AG04450 (cell line): ENCODE results near the gene ATP1B3. TPM values are rescaled to one million over a fixed set of nuclear protein-coding genes. Genes with fewer than 3 reads are reported as not detected.
A peak's percentile ranks its signal among the peaks of the same experiment; 100 is the strongest.

Experiments
- CTCF ChIA-PET: fragments of 300-600, 350-600 bp; formaldehyde crosslinking; extraction: SDS; loops from one replicate; lab custom pipeline; 2022; ENCODE audit warnings: antibody characterized with exemption, inconsistent platforms; lab: Charles Lee
- POLR2A ChIA-PET: fragments of 350-600 bp; formaldehyde crosslinking; extraction: SDS; loops from one replicate; lab custom pipeline; 2021; ENCODE audit warnings: antibody characterized with exemption, inconsistent platforms; lab: Yijun Ruan, JAX
- DNase-seq: peaks from one replicate; pipeline ENCODE4 v3.0.0-alpha.2; 2011; ENCODE audit warnings: low read depth, low spot score
- H3K27ac ChIP-seq: one replicate; pipeline ENCODE4 v1.5.1; 2012; ENCODE audit warnings: low read depth, low read length, control low read depth
- H3K27me3 ChIP-seq: one replicate; pipeline ENCODE4 v1.6.0; 2012; ENCODE audit warnings: low read length; ENCODE audit not compliant: control insufficient read depth, insufficient read depth
- H3K4me3 ChIP-seq: 2 replicates; pipeline ENCODE4 v1.5.1; 2011; ENCODE audit warnings: mild to moderate bottlenecking, low read depth, low read length, control low read depth
- H3K9me3 ChIP-seq: 2 replicates; pipeline ENCODE4 v1.5.1; 2012; ENCODE audit warnings: low read length; ENCODE audit not compliant: control insufficient read depth, insufficient read depth
- CTCF ChIP-seq: IDR thresholded peaks from 2 replicates; pipeline ENCODE4 v1.5.1; 2011; ENCODE audit warnings: low read depth, low read length, control low read depth, inconsistent platforms
- polyA plus RNA-seq: library from polyadenylated mRNA; depleted of rRNA; stranded (reverse); fragments of >200 nt; gene quantifications from 2 replicates; pipeline ENCODE4 v1.2.3, GENCODE V29; 2011

ATP1B3 gene
- polyA plus RNA-seq, 1 experiment: 199 TPM

- no peak overlapping the region for H3K4me3 ChIP-seq
- ChIA-PET CTCF (interaction anchor here (0.8 to 2.9 kb wide), 2 partner anchors 36 to 222 kb away, joined by 3 to 6 read pairs; partner anchors contain the start of gene RNF7), POLR2A (interaction anchor here (1.3 to 1.5 kb wide), 2 partner anchors 11 to 83 kb away, joined by 4 to 5 read pairs; partner anchors contain the start of gene ATP1B3)
- H3K27ac ChIP-seq: peak overlapping the region; percentile 87
- no peaks in the 10 kb centered on the region for H3K27me3 ChIP-seq
- no peaks in the 10 kb centered on the region for H3K9me3 ChIP-seq
- no peak for DNase-seq
- TF ChIP-seq CTCF: no peak
Measured at GRCh38 chr3:141959589-141960554, 83.4 kb downstream of the ATP1B3 start.

GRCh38 chr3:141960731-141961130 is 84.3 kb downstream of the ATP1B3 start:
- no peaks in the 10 kb centered on the region for H3K9me3 ChIP-seq
- no peak for DNase-seq
- no peaks in the 10 kb centered on the region for H3K27me3 ChIP-seq
- TF ChIP-seq CTCF: no peak
- ChIA-PET POLR2A (interaction anchor here (1.3 to 1.5 kb wide), 2 partner anchors 12 to 84 kb away, joined by 4 to 5 read pairs; partner anchors contain the start of gene ATP1B3), CTCF (interaction anchor here (2.9 kb wide), 1 partner anchor 222 kb away, joined by 6 read pairs; the partner anchor contains the start of gene RNF7)
- H3K4me3 ChIP-seq: no peak overlapping the region
- H3K27ac ChIP-seq: peak overlapping the region; percentile 87

- POLR2A ChIA-PET: no interaction called here
- no peak overlapping the region for H3K4me3 ChIP-seq
- no peak for TF ChIP-seq CTCF
- H3K27me3 ChIP-seq: no peaks in the 10 kb centered on the region
- no peak overlapping the region for H3K27ac ChIP-seq
- H3K9me3 ChIP-seq: no peaks in the 10 kb centered on the region
- DNase-seq: no peak
- CTCF ChIA-PET: interaction anchor here (0.7 to 1.6 kb wide), 7 partner anchors 9 to 217 kb away, joined by 3 to 5 read pairs (median 4); no protein-coding TSS in a partner anchor
Measured at GRCh38 chr3:141963301-141963700, 86.9 kb downstream of the ATP1B3 start.

GRCh38 chr3:141965471-141965870 is 89.0 kb downstream of the ATP1B3 start:
- H3K4me3 ChIP-seq: no peak overlapping the region
- H3K27me3 ChIP-seq: no peaks in the 10 kb centered on the region
- ChIA-PET POLR2A (no interaction called here), CTCF (interaction anchor here (1.2 to 1.4 kb wide), 2 partner anchors 31 to 160 kb away, joined by 3 read pairs; no protein-coding TSS in a partner anchor)
- no peak overlapping the region for H3K27ac ChIP-seq
- TF ChIP-seq CTCF: no peak
- H3K9me3 ChIP-seq: no peaks in the 10 kb centered on the region
- DNase-seq: no peak

GRCh38 chr3:141969711-141970110 is 93.3 kb downstream of the ATP1B3 start:
- no peaks in the 10 kb centered on the region for H3K9me3 ChIP-seq
- CTCF ChIA-PET: interaction anchor here (0.5 kb wide), 1 partner anchor 19 kb away, joined by 3 read pairs; no protein-coding TSS in a partner anchor
- no peak for DNase-seq
- POLR2A ChIA-PET: no interaction called here
- no peak overlapping the region for H3K4me3 ChIP-seq
- no peak overlapping the region for H3K27ac ChIP-seq
- H3K27me3 ChIP-seq: no peaks in the 10 kb centered on the region
- TF ChIP-seq CTCF: no peak
